ENCODE data around the gene DDX20. TPM values are rescaled to one million over a fixed set of nuclear protein-coding genes. Genes with fewer than 3 reads are reported as not detected.
A peak's percentile ranks its signal among the peaks of the same experiment; 100 is the strongest.

Gene DDX20
- total RNA-seq, 4 donors from 2014 or later: 22.2 to 32.9 (median 29.2) TPM

GRCh38 chr1:111736548-111737215 lies 19.0 kb upstream of the DDX20 start:
- Histone ChIP-seq H3K9me3 (no peaks in the 10 kb centered on the region), H3K4me3 (no peak overlapping the region), H3K27me3 (no peaks in the 10 kb centered on the region), H3K36me3 (no peaks in the 10 kb centered on the region), H3K4me1 (peaks cover 59 to 62% of the 10 kb centered on the region in 2 donors), H3K27ac (peak overlapping the region; percentile 85 to 96 (median 93))
- TF ChIP-seq POLR2A (IDR thresholded peaks at IDR 0.05) (no peak), CTCF (IDR thresholded peaks at IDR 0.05 in 4 of 5, conservative IDR thresholded peaks at IDR 0.05 in 1 of 5) (no peak)
- ATAC-seq: no peak
- intact Hi-C loops (cut with DNase I; ENCODE audit: low total_unique reads) (no loop called here), in situ Hi-C loops (cut with MboI; ENCODE audit: low sequenced_read_pairs in 4 of 4) (no loop called here)
- DNase-seq: no peak

GRCh38 chr1:111737216-111738132 lies 18.2 kb upstream of the DDX20 start:
- in situ Hi-C loops (cut with MboI; ENCODE audit: low sequenced_read_pairs in 4 of 4) (no loop called here), intact Hi-C loops (cut with DNase I; ENCODE audit: low total_unique reads) (no loop called here)
- TF ChIP-seq POLR2A (IDR thresholded peaks at IDR 0.05) (no peak), CTCF (IDR thresholded peaks at IDR 0.05 in 4 of 5, conservative IDR thresholded peaks at IDR 0.05 in 1 of 5) (no peak)
- ATAC-seq (no peak), DNase-seq (no peak)
- H3K27me3 ChIP-seq: no peaks in the 10 kb centered on the region
- no peaks in the 10 kb centered on the region for H3K36me3 ChIP-seq
- H3K9me3 ChIP-seq: no peaks in the 10 kb centered on the region
- peaks cover 55 to 56% of the 10 kb centered on the region in 2 donors for H3K4me1 ChIP-seq
- H3K27ac ChIP-seq: peak overlapping the region; percentile 85 to 96 (median 93)
- peak overlapping the region; percentile 56 to 80 (median 70) for H3K4me3 ChIP-seq

- in situ Hi-C loops (cut with MboI; ENCODE audit: low sequenced_read_pairs in 4 of 4): no loop called here
- H3K4me1 ChIP-seq: peaks cover 48 to 51% of the 10 kb centered on the region in 2 donors
- H3K27me3 ChIP-seq: no peaks in the 10 kb centered on the region
- peak overlapping the region; percentile 56 to 80 (median 70) for H3K4me3 ChIP-seq
- ATAC-seq (no peak), DNase-seq (no peak)
- no peaks in the 10 kb centered on the region for H3K36me3 ChIP-seq
- H3K9me3 ChIP-seq: no peaks in the 10 kb centered on the region
- H3K27ac ChIP-seq: peak overlapping the region; percentile 85 to 96 (median 93)
- no peak for TF ChIP-seq POLR2A (IDR thresholded peaks at IDR 0.05)
- no peak for TF ChIP-seq CTCF (IDR thresholded peaks at IDR 0.05 in 4 of 5, conservative IDR thresholded peaks at IDR 0.05 in 1 of 5)
- intact Hi-C loops (cut with DNase I; ENCODE audit: low total_unique reads): no loop called here
These were observed 17.6 kb upstream of the DDX20 start for GRCh38 chr1:111738133-111738435.

- H3K4me1 ChIP-seq: peaks cover 43 to 46% of the 10 kb centered on the region in 2 donors
- DNase-seq: peak; percentile 56 to 67
- in situ Hi-C loops (cut with MboI; ENCODE audit: low sequenced_read_pairs in 4 of 4) (no loop called here), intact Hi-C loops (cut with DNase I; ENCODE audit: low total_unique reads) (loop anchor here (1.0 kb wide), 1 partner anchor 18 kb away; no protein-coding TSS in a partner anchor)
- no peaks in the 10 kb centered on the region for H3K36me3 ChIP-seq
- TF ChIP-seq POLR2A (IDR thresholded peaks at IDR 0.05) (peak; percentile 3 to 53), CTCF (IDR thresholded peaks at IDR 0.05 in 4 of 5, conservative IDR thresholded peaks at IDR 0.05 in 1 of 5) (no peak)
- peak overlapping the region; percentile 85 to 96 (median 93) for H3K27ac ChIP-seq
- H3K27me3 ChIP-seq: no peaks in the 10 kb centered on the region
- H3K4me3 ChIP-seq: peak overlapping the region; percentile 56 to 80 (median 70)
- no peaks in the 10 kb centered on the region for H3K9me3 ChIP-seq
- ATAC-seq: peak; percentile 55 to 65
These were observed 17.1 kb upstream of the DDX20 start for GRCh38 chr1:111738436-111739193.
